OCI-LY3 (cell line): Measurements from ENCODE around the gene GSAP.
A peak's percentile ranks its signal among the peaks of the same experiment; 100 is the strongest.

Experiments used
- H2AFZ ChIP-seq: fragments of 200-600, 300-600 bp; shearing (Covaris generic); 2 replicates; pipeline ENCODE4 v1.6.0; 2014; ENCODE audit warnings: antibody characterized with exemption, low read depth, low read length
- H3K27ac ChIP-seq: fragments of 200-600, 300-600 bp; sonication (generic); 2 replicates; pipeline ENCODE4 v1.5.1; 2014; ENCODE audit warnings: mild to moderate bottlenecking, low read length, moderate library complexity, mixed read lengths
- H3K27me3 ChIP-seq: fragments of 200-600, 300-600 bp; sonication (generic); 2 replicates; pipeline ENCODE4 v1.6.1; 2014; ENCODE audit warnings: low read depth, low read length, mixed read lengths
- H3K36me3 ChIP-seq: fragments of 200-600, 300-600 bp; sonication (generic); replicated peaks from 2 replicates; pipeline ENCODE3; 2014; ENCODE audit warnings: low read depth, low read length, mixed read lengths
- H3K4me1 ChIP-seq: fragments of 300-600, 200-600 bp; sonication (generic); 2 replicates; pipeline ENCODE4 v1.6.1; 2014; ENCODE audit warnings: low read length, mixed read lengths
- H3K4me2 ChIP-seq: fragments of 200-600, 300-600 bp; sonication (generic); 2 replicates; pipeline ENCODE4 v1.6.1; 2014; ENCODE audit warnings: low read length, mixed read lengths
- H3K4me3 ChIP-seq: fragments of 300-600, 200-600 bp; sonication (generic); 2 replicates; pipeline ENCODE4 v1.5.1; 2014; ENCODE audit warnings: antibody characterized with exemption, mild to moderate bottlenecking, low read length, moderate library complexity
- H3K79me2 ChIP-seq: fragments of 300-600, 200-600 bp; shearing (Covaris generic); 2 replicates; pipeline ENCODE4 v1.6.1; 2014; ENCODE audit warnings: mild to moderate bottlenecking, low read length, mixed read lengths
- H3K9ac ChIP-seq: fragments of 300-600, 200-600 bp; shearing (Covaris generic); 2 replicates; pipeline ENCODE4 v1.6.0; 2014; ENCODE audit warnings: mild to moderate bottlenecking, low read length, moderate library complexity
- H3K9me3 ChIP-seq: fragments of 200-600, 300-600 bp; shearing (Covaris generic); 2 replicates; pipeline ENCODE4 v1.6.1; 2014; ENCODE audit warnings: low read length, mixed read lengths; ENCODE audit not compliant: insufficient read depth
- H4K20me1 ChIP-seq: fragments of 200-600, 300-600 bp; sonication (generic); 2 replicates; pipeline ENCODE4 v1.6.1; 2016; ENCODE audit warnings: low read length, mixed read lengths; ENCODE audit not compliant: insufficient read depth
- CTCF ChIP-seq: fragments of 200-600, 300-600 bp; sonication (generic); IDR thresholded peaks from 2 replicates; pipeline ENCODE4 v1.5.1; 2014; ENCODE audit warnings: antibody characterized with exemption, low read length, low read depth
- EZH2phosphoT487 ChIP-seq: fragments of 200-600 bp; shearing (Covaris generic); IDR thresholded peaks from 2 replicates; pipeline ENCODE4 v1.6.1; 2018; ENCODE audit warnings: antibody characterized with exemption, mixed run types, low read depth

The GSAP gene

GRCh38 chr7:77370606-77371005 is 45.5 kb downstream of the GSAP start:
- no peak overlapping the region for H3K27ac ChIP-seq
- H3K79me2 ChIP-seq: no peaks in the 10 kb centered on the region
- no peak overlapping the region for H3K4me2 ChIP-seq
- H3K36me3 ChIP-seq: peaks cover 6% of the 10 kb centered on the region
- H3K9me3 ChIP-seq: no peaks in the 10 kb centered on the region
- no peak for TF ChIP-seq CTCF
- TF ChIP-seq EZH2phosphoT487: no peak
- H3K27me3 ChIP-seq: no peaks in the 10 kb centered on the region
- no peak overlapping the region for H2AFZ ChIP-seq
- no peaks in the 10 kb centered on the region for H3K4me1 ChIP-seq
- no peak overlapping the region for H3K4me3 ChIP-seq
- no peaks in the 10 kb centered on the region for H4K20me1 ChIP-seq
- no peak overlapping the region for H3K9ac ChIP-seq

- TF ChIP-seq CTCF (peak; percentile 58), EZH2phosphoT487 (no peak)
- Histone ChIP-seq H3K4me2 (no peak overlapping the region), H3K36me3 (peaks cover 6% of the 10 kb centered on the region), H3K4me1 (no peaks in the 10 kb centered on the region), H3K79me2 (no peaks in the 10 kb centered on the region), H3K9ac (no peak overlapping the region), H3K27ac (no peak overlapping the region), H3K4me3 (no peak overlapping the region), H2AFZ (no peak overlapping the region), H3K9me3 (no peaks in the 10 kb centered on the region), H4K20me1 (no peaks in the 10 kb centered on the region), H3K27me3 (no peaks in the 10 kb centered on the region)
These were observed 47.2 kb downstream of the GSAP start for GRCh38 chr7:77368974-77369373.

- TF ChIP-seq CTCF (no peak), EZH2phosphoT487 (no peak)
- Histone ChIP-seq H3K4me2 (no peak overlapping the region), H3K27ac (no peak overlapping the region), H3K9ac (no peak overlapping the region), H3K4me3 (no peak overlapping the region), H4K20me1 (no peaks in the 10 kb centered on the region), H3K9me3 (no peaks in the 10 kb centered on the region), H3K79me2 (no peaks in the 10 kb centered on the region), H3K36me3 (peaks cover 6% of the 10 kb centered on the region), H2AFZ (no peak overlapping the region), H3K27me3 (no peaks in the 10 kb centered on the region), H3K4me1 (no peaks in the 10 kb centered on the region)
These were observed 48.2 kb downstream of the GSAP start for GRCh38 chr7:77367976-77368375.

- H3K79me2 ChIP-seq: no peaks in the 10 kb centered on the region
- no peaks in the 10 kb centered on the region for H4K20me1 ChIP-seq
- H3K9me3 ChIP-seq: no peaks in the 10 kb centered on the region
- H2AFZ ChIP-seq: no peak overlapping the region
- H3K4me1 ChIP-seq: no peaks in the 10 kb centered on the region
- H3K36me3 ChIP-seq: no peaks in the 10 kb centered on the region
- H3K4me2 ChIP-seq: no peak overlapping the region
- H3K27ac ChIP-seq: no peak overlapping the region
- H3K27me3 ChIP-seq: no peaks in the 10 kb centered on the region
- H3K4me3 ChIP-seq: no peak overlapping the region
- TF ChIP-seq CTCF: no peak
- TF ChIP-seq EZH2phosphoT487: no peak
- H3K9ac ChIP-seq: no peak overlapping the region
These were observed 53.2 kb downstream of the GSAP start for GRCh38 chr7:77362905-77363304.
